ENCODE measurements around the gene NAT9. TPM values are rescaled to one million over a fixed set of nuclear protein-coding genes. Genes with fewer than 3 reads are reported as not detected.

The NAT9 gene
- total and polyA plus RNA-seq, 10 donors: 25.6 to 48.4 (median 38.5) TPM

GRCh38 chr17:74818291-74818938 lies 42.3 kb upstream of the NAT9 start:
- intact Hi-C loops (cut with DNase I; ENCODE audit: low total_unique reads): no loop called here
- 95 to 96% (median 96%) methylated on average over 16 of the region's 16 CpGs for WGBS, 5 donors
- Histone ChIP-seq H3K27me3 (replicated peaks in 1 of 7) (no peaks in the 10 kb centered on the region), H3K27ac (no peak overlapping the region), H3K4me3 (no peak overlapping the region), H3K9me3 (no peaks in the 10 kb centered on the region), H3K4me1 (peaks cover 0 to 15% (median 0%) of the 10 kb centered on the region in 6 donors), H3K36me3 (peaks cover 0 to 90% (median 22%) of the 10 kb centered on the region in 6 donors)
- DNase-seq: no peak
- TF ChIP-seq, protein P1, sequence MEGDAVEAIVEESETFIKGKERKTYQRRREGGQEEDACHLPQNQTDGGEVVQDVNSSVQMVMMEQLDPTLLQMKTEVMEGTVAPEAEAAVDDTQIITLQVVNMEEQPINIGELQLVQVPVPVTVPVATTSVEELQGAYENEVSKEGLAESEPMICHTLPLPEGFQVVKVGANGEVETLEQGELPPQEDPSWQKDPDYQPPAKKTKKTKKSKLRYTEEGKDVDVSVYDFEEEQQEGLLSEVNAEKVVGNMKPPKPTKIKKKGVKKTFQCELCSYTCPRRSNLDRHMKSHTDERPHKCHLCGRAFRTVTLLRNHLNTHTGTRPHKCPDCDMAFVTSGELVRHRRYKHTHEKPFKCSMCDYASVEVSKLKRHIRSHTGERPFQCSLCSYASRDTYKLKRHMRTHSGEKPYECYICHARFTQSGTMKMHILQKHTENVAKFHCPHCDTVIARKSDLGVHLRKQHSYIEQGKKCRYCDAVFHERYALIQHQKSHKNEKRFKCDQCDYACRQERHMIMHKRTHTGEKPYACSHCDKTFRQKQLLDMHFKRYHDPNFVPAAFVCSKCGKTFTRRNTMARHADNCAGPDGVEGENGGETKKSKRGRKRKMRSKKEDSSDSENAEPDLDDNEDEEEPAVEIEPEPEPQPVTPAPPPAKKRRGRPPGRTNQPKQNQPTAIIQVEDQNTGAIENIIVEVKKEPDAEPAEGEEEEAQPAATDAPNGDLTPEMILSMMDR (IDR thresholded peaks at IDR 0.05 in 8 of 11, conservative IDR thresholded peaks at IDR 0.05 in 3 of 11): no peak
- no peak for TF ChIP-seq POLR2A (IDR thresholded peaks at IDR 0.05)
- no peak for TF ChIP-seq POLR2AphosphoS5 (IDR thresholded peaks at IDR 0.05)

GRCh38 chr17:74816905-74817620 lies 40.9 kb upstream of the NAT9 start:
- peaks cover 0 to 29% (median 6%) of the 10 kb centered on the region in 6 donors for H3K4me1 ChIP-seq
- no peaks in the 10 kb centered on the region for H3K9me3 ChIP-seq
- H3K27ac ChIP-seq: no peak overlapping the region
- H3K4me3 ChIP-seq: no peak overlapping the region
- peaks cover 0 to 86% (median 16%) of the 10 kb centered on the region in 6 donors for H3K36me3 ChIP-seq
- intact Hi-C loops (cut with DNase I; ENCODE audit: low total_unique reads): no loop called here
- TF ChIP-seq POLR2A (IDR thresholded peaks at IDR 0.05) (no peak), POLR2AphosphoS5 (IDR thresholded peaks at IDR 0.05) (no peak)
- TF ChIP-seq, protein P1 (IDR thresholded peaks at IDR 0.05 in 8 of 11, conservative IDR thresholded peaks at IDR 0.05 in 3 of 11): no peak
- WGBS, 5 donors: 89 to 97% (median 96%) methylated on average over 13 to 18 of the region's 18 CpGs
- no peak for DNase-seq
- H3K27me3 ChIP-seq (replicated peaks in 1 of 7): no peaks in the 10 kb centered on the region

DNA sequence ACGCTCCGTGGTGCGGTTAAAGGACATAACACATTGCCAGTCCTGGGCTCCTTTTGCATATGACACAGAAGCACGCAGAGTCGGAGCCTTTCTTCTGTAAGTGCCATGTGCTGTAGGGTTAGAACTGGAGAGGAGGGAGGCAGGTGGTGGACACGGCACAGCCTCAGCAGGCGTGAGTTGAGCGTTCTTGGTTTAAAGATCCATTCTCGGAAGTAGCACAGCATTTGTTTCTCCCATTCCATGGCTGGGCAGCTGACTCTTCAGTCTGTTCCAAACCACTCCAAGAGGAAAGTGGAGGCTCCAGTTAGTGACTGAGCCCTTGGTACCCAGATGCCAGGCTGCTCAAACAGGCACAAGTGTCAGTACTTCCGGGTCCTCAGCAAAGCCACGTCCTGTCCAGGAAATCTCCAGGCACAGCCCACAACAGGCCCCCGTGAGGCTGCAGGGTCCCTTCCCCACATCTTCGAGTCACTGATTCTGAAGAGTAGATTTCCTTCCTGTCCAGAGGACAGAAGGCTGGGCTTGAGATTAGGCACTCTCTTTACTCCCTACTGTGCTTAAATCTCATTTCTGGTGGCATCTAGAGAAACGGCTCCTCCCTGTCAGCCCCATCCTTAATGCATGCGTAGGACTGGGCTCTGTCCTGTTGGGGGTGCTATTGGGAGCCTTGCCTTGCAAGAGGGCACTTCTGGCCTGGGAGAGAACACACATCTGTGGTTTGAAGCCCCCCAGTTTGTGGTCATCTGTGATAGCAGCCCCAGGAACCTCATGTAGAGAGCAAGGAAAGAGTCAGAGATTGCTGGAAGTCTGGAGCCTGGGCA lies 39.6 kb upstream of the NAT9 start:
- Histone ChIP-seq H3K4me3 (no peak overlapping the region), H3K36me3 (peaks cover 0 to 77% (median 12%) of the 10 kb centered on the region in 6 donors), H3K27ac (no peak overlapping the region), H3K4me1 (peaks cover 0 to 41% (median 11%) of the 10 kb centered on the region in 6 donors), H3K9me3 (no peaks in the 10 kb centered on the region), H3K27me3 (replicated peaks in 1 of 7) (no peaks in the 10 kb centered on the region)
- DNase-seq: no peak
- WGBS, 5 donors: 60 to 72% (median 68%) methylated on average over 13 to 15 of the region's 15 CpGs
- intact Hi-C loops (cut with DNase I; ENCODE audit: low total_unique reads): no loop called here
- TF ChIP-seq POLR2A (IDR thresholded peaks at IDR 0.05) (no peak), POLR2AphosphoS5 (IDR thresholded peaks at IDR 0.05) (no peak)
- TF ChIP-seq, protein P1 (IDR thresholded peaks at IDR 0.05 in 8 of 11, conservative IDR thresholded peaks at IDR 0.05 in 3 of 11): no peak

Measured in spleen (tissue), 11 donors.